H4 (cell line): ENCODE results near the gene SUGP1. TPM values are rescaled to one million over a fixed set of nuclear protein-coding genes. Genes with fewer than 3 reads are reported as not detected.
"Not testable (repeated sequence)": the region's sequence is repeated elsewhere in the genome, so short reads cannot be mapped to it uniquely, and the experiment has no call there.

ENCODE experiments used
- DNase-seq: peaks from one replicate; pipeline ENCODE4 v3.0.0-alpha.2; 2015; ENCODE audit warnings: low spot score
- total RNA-seq: library from RNA; depleted of rRNA; stranded (reverse); fragments of >200 nt; shearing (Covaris generic); gene quantifications from 2 replicates; pipeline ENCODE4 v1.2.3, GENCODE V29; 2014

SUGP1 gene
- total RNA-seq, 1 experiment from 2014 or later, result 26.1 TPM

DNA sequence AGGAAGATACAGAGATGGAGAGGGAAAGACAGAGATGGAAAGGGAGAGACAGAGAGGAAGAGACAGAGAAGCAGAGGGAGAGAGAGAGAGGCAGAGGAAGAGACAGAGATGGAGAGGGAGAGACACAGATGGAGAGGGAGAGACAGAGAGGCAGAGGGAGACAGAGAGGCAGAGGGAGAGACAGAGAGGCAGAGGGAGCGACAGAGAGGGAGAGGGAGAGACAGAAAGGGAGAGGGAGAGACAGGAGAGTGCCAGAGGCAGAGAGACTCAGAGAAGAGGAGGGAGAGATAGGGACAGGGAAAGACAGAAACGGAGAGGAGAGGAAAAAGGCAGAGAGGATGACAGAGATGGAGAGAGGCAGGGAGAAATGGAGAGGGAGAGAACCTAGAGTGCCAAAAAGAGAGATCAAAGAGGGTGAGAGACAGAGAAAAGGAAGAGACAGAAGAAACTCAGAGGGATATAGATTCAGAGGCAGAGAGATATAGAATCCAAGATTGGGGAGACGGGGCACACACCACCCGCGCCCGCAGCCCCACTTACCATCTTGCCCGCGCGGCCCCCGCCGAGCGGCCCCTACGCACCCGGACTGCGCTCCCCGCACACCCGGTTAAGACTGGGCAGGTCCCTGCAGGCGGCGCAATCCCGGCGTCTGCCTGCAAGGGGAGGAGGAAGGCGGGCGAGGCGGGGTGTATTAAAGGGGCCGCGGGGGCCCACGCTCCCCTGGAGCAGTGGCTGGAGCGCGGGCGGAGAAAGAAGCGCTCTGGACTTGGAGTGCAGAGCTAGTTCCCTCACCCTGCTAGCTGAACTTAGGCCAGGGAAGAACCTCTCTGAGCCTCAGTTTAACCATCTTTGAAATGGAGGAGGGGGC lies 57.9 kb downstream of the SUGP1 start:
- no peak for DNase-seq

DNA sequence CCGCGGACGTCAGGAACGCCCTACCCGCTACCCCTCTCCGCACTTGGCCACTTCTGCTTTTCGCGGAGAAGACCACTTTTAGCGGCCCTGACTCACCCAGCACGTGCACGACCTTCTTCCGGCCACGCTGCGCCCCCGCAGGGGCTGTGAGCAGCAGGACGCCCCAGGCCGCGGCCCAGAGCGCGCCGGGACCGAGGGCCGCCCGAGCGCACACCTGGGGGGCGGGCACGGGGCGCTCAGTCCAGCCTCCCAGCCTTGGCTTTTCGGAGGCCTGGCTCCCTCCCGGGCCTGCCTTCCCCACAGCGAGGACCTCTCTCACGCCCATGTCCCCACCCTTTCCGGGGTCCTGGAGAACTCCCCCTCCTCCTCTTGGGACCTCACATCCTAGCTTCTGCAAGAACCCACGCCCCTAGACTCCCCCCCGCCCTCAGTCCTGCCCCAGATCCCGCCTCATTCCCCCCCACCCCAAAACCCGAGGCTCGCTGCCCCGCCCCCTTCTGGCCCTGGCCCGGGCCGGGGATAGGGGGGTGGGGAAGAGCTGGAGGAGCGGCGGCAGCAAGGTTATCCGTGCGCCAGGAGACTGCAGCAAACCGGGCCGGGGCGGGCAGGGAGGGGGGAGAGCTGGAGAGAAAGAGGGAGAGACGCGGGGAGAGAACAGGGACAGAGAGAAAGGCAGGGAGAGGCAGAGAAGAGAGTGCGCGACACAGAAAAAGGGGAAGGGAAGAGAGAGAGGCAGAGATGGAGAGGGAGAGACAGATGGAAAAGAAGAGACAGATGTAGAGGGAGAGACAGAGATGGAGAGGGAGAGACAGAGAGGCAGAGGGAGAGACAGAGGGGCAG lies 58.7 kb downstream of the SUGP1 start:
- DNase-seq, result no peak

DNA sequence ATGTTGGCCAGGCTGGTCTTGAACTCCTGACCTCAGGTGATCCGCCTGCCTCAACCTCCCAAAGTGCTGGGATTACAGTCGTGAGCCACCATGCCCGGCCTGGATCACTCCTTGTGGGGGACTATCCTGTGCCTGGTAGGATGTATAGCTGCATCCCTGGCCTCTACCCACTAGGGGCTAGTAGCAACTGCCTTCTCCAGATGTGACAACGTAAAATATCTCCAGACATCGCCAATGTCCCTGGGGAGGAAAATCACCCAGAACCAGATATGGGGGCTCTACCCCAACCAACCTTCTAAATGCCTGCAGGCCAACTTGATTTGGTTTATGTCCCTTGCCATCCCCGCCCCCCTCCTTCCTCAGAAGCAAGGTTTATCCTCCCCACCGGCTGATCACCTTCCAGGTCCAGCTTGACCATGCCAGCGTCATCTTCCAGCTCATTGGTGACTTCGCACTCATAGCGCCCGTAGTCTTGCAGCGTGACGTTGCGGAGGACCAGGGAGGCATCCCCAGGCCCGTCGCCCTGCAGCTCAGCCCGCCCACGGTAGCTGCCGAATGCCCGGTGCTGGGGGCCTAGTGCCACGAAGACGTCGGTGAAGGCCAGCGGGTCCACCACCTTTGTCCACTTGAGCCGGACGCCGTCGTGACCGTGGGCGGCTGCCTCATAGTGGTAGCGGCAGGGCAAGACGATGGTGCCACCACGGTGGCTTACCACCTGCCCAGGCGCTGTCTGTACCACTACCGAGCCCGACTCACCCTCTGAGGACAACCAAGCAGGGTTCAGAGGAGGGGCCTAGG lies 59.7 kb downstream of the SUGP1 start:
- no peak for DNase-seq

DNA sequence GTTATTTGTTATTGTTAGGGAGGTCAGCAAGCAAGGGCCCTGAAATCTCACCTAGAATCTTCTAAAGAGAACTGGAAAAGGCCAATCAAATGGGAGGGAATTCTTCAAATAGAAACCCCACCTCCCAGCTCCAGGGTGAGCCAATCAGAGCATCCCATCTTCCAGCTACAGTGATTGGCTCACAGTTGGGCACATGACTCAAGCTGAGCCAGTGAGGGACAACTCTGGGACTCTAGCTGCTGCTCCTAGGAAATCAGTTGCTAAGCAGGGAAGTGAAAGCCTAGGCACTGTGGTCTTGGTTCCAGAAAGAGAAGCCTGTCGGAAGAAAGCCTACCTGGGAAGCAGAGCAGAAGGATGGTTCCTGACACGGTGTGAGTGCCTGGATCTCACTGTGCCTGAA lies 60.6 kb downstream of the SUGP1 start:
- peak; percentile 56 for DNase-seq

DNA sequence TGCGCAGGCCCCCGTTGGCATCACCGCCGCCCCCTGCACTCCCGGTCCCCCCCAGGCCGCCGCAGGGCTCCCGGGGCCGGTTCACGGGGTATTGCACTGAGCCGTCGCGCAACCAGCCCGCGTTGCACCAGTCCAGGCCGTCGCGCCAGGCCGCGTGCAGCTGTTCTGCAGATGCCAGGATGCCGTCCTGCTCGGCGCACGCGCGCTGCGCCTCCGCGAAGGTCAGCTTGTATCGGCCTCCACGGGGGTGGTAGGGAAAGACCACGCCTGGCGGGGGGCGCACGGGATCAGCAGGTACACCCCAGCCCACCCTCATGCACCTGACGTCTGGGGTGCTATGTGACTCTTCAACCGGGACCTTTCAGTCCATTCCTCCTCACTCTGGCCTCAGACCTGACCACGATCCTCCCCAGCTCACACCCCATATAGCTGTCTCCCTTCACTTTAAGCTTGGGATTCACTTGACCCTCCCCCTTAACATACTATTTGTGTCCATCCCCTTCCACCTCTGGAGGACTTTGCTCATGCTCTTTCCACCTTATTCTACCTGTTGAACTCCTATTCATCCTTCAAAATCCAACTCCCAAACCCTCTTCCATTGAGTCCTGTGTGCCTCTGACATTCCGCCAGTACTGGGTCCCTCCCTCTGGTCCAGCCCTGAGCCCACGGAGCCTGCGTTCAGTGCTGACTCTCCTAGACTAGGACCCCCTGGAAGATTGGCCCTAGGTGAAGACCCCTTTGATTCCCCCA lies 61.5 kb downstream of the SUGP1 start:
- DNase-seq, result no peak

DNA sequence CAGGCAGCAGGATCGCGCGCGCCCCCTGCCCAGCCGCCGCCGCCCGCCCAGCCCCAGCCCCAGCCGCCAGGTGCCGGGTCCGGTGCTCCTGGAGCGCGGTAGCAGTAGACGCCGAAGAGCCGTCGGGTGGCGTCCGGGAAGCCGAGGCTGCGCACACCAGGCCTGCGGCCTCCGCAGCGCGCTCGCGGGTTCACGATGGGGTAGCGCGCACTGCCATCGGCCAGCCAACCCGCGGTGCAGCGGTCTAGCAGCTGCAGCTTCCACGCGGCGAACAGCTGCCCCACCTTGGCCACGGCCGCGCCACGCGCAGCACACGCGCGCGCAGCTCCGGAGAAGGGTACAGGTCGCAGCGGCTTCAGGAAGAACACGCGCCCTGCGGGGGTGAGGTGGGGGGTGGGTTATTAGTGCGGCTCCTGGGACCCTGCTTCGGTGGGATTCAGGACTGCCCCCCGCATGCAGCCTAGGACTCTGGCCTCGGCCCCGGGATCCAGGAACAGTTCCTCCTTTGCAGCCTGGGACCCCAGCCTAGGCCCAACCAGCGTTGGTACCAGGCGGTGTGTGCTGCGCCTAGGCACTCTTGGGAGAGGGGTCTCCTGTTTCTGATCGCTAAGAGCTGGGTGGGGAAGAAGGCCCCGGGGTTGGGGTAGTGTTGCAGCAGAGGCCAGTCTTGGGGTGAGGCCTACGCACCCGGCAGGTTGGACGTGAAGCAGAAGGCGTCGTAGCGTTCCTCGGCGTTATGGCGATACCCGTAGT lies 62.3 kb downstream of the SUGP1 start:
- no peak for DNase-seq

DNA sequence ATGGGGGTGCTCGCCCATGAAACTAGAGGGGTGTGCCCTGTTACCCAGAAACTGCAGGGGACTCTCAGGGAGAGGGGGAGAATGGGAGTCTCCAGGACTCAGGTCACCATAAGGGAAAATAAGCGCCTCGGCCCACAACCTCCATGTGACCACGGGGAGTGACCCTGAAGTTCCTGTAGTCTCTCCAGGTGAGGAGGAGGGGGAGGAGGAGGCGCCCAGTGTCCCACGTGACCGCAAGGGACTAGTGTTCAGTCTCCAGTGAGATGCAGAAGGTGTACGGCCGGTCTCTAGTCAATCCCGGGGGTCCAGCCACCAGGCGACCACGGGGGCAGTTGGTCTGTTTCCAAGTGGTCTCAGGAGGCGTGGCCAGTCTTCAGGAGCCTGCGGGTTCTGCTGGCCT lies 63.2 kb downstream of the SUGP1 start:
- DNase-seq, result no peak

DNA sequence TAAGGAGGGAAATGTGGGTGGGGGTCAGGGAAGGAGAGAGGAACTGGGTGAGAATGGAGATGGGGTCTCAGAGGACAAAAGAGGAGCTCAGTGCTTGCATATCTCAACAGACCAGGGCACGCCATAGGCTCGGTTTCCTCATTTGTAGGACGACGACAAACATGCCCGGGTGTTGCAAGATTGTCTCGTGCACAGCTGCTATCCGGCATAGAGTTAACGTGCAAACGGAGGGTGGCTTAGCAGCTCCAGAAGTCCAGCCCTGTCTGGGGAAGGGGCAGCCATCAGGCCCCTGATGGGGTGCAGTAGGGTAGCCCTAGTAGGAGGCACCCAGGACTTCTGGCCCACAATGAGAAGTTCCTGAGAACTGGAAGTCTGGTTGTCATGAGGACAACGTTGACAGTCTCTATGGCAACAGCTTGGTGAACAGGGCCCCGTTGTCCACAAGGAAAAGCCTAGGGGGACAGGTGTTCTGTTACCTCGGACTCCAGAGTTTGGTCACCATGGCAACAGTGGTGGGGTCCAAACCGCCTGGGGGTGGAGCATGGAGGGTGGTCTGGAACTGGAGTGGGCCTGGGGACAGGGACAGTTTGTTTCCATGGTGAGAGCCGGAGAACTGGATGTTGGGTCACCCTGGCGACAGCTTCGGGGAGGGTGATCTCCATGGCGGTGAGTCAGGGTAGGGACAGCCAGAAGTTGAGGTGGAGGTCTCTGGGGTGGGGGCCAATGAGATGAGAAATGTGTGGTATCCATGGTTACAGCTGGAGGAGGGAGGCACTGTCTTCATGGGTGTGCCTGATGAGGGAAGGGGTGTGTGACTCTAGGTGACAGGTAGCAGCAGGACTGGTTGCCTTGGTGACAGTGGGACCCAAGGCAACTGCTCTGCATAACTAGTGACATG lies 64.0 kb downstream of the SUGP1 start:
- no peak for DNase-seq

DNA sequence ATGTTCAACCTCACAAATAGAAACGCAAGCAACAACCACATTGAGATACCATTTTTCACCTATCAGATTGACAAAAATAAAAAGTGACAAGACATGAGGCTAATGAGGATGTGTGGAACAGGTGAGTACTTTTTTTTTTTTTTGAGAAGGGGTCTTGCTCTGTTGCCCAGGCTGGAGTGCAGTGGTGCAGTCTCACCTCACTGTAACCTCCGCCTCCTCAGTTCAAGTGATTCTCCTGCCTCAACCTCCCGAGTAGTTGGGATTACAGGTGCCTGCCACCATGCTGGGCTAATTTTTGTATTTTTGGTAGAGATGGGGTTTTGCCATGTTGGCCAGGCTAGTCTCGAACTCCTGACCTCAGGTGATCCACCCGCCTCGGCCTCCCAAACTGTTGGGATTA lies 66.9 kb downstream of the SUGP1 start:
- DNase-seq, result not testable (repeated sequence)

DNA sequence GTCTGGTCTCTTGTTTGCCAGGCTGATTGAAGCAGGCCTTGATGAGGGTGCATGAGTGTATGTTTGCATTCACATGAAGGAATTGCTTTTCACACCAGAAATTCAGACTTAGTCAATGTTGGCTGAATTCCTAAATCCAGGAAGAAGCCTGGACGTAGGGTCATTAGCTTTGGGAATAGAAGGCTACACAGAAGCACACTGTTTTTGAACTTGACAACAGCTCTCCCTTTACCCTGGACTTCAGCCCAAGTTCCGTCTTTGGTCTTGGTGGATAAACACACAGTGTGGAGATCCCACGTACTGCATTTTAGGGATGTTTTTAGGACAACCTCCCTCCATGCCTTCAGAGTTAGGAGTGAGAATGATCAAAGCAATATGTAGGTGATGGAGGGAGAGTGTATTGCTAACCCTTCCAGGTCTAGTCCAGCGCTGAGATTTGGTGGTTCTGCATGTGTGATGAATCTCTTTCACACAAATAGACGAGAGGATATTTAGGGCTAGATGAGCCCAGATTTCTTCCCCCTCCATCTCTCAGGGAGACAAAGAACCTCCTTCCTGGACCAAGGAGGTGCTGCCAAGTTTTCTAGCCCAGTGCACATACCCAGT lies 70.0 kb downstream of the SUGP1 start:
- DNase-seq, result no peak

DNA sequence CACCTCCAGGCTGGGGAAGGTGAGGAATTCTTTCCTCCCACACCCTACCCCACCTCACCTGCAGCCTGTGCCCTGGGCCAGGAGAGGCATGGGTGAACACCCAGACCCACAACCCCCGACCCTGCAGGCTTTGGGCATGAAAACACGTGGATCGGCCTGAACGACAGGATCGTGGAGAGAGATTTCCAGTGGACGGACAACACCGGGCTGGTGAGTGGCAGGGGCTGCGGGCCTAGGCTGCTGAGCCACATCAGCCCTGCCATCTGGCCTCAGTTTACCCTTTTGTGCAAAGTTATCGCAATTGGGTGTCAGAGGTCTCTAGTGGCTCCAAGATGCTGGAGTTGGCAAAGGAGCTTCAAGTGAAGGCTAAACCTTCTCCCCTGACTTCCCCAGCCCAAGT lies 79.8 kb downstream of the SUGP1 start:
- no peak for DNase-seq

DNA sequence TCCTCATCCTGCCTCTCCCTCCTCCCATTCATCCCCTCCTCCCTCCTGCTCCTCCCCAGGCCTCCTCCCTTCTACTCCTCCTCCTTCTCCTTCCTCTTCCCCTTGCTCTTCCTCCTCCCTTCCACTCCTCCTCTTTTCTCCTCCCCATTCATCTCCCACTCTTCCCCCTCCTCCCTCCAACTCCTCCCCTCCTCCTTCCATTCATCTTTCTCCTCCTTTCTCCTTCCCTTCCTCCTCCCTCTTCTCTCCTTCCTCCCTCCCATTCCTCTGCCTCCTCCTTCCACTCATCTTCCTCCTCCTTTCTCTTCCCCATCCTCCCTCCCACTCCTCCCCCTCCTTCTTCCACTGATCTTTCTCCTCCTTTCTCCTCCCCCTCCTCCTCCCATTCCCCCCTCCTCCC lies 80.6 kb downstream of the SUGP1 start:
- DNase-seq, result no peak

DNA sequence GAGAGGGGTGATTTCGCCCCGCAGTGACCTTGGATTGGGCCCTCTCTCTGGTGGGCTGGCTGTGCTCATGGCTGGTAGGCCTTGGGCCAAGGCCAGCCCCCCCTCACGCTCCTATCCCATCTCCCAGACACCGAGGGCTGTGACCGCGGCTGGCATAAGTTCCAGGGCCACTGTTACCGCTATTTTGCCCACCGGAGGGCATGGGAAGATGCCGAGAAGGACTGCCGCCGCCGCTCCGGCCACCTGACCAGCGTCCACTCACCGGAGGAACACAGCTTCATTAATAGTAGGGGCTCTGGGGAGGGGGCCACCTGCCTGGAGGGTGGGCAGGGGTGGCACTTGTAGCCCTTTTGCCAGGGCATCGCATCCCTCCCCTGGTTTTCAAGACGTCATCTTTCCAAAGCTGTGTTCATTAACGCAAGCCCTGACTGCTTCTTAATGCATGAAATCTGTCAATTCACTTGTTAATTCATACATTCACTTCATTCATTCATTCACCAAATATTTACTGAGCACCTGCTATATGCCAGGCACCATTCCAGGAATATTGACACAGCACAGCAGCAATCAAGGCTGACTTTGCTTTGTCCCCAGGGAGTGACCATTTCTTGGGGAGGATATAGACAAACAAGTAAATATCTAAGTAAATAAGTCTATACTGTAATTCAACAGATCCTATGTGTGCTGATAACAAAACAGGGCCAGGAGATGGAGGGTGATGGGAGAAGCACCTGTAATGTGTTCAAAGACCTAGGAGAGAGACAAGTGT lies 82.0 kb downstream of the SUGP1 start:
- no peak for DNase-seq

DNA sequence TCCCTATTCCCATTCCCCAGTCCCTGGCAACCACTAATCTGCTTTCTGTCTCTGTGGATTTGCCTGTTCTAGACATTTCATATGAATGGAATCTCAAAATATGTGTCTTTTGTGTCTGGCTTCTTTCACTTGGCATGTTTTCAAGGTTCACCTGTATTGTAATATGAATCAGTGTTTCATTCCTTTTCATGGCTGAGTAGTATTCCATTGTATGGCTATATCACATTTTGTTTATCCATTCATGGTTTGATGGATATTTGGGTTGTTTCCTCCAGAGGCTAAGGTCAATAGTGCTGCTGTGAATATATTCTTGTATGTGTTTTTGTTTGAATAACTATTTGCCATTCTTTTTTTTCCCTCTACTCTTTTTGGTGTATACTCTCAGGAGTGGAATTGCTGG lies 84.1 kb downstream of the SUGP1 start:
- no peak for DNase-seq

DNA sequence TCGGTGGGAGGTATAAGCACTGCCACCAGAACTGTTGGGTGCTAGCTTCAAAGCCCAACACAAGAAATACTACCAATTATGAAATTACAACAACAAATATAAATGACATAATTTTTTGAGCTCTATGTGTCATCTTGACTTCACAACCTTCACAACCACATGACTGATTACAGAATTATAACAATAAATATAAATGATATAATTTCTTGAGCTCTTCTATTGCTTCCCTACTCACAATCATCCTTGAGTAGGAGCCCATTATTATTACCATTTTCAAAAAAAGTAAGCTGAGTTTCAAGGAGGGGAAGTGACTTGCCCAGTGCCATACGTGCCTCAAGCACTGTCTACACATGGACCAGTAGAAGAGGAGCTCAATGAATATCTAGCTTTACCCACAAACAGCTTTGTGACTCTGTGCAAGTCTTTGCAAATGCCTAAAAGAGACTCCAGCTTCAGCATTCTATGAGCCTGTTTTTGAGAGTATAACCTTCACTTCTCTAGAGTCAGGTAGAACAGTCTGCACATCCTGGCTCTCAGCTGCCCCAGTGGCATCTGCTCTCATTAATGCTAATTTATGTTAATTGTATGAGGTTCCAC lies 86.0 kb downstream of the SUGP1 start:
- no peak for DNase-seq

DNA sequence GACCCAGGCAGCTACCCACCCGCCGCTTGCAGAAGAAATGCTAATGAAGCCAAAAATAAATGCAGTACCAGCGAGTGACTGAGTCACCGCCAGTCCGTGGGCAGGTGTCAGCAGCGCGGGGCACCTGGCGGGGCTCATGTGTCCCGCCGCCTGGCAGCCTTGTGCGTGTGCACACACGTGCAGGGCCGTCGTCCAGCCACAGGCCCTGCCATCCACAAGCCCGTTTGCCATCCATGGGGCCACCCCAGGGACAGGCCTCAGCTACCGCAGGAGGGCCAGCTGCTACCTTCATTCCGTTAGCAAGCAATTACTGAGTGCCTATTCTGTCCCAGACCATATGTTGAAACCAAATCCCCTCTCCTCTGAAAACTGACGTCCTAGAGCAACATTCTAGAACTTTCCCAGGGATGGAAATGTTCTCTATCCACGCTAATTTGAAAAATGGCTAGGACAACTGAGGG lies 88.0 kb downstream of the SUGP1 start:
- DNase-seq, result no peak

DNA sequence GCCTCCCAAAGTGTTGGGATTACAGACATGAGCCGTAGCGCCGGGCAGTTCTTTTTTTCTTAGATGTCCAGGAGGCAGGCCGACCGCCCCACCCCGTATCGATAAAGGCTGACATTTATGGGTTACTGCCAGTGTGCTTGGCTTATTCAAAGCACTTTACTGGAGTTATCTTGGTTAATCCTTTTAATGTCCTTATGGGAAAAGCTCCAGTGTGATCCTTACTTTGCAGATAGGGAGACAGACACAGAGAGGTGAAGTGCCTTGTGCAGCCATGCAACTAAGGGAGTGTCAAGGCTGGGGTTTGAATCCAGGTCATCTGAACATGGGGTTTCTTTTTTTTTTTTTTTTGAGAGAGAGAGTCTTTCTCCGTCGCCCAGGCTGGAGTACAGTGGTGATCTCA lies 89.3 kb downstream of the SUGP1 start:
- no peak for DNase-seq

DNA sequence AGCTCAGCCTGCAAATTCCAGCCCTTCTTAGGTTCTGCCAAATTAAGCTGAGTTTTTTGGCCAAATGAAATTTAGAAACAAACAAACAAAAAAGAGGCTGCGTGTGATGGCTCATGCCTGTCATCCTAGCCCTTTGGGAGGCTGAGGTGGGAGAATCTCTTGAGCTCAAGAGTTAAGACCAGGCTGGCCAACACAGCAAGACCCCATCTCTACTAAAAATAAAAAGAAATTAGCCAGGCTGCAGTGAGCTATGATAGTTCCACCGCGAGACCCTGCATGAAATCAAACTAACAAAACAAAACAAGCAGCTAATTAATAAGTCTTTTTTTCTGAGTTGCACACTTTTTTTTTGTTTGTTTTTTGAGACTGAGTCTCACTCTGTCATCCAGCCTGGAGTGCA lies 90.6 kb downstream of the SUGP1 start:
- no peak for DNase-seq
